ENCODE data around the gene PALM. TPM values are rescaled to one million over a fixed set of nuclear protein-coding genes. Genes with fewer than 3 reads are reported as not detected.

PALM gene
- total RNA-seq, 1 donor from 2014 or later = 23.0 TPM

DNA sequence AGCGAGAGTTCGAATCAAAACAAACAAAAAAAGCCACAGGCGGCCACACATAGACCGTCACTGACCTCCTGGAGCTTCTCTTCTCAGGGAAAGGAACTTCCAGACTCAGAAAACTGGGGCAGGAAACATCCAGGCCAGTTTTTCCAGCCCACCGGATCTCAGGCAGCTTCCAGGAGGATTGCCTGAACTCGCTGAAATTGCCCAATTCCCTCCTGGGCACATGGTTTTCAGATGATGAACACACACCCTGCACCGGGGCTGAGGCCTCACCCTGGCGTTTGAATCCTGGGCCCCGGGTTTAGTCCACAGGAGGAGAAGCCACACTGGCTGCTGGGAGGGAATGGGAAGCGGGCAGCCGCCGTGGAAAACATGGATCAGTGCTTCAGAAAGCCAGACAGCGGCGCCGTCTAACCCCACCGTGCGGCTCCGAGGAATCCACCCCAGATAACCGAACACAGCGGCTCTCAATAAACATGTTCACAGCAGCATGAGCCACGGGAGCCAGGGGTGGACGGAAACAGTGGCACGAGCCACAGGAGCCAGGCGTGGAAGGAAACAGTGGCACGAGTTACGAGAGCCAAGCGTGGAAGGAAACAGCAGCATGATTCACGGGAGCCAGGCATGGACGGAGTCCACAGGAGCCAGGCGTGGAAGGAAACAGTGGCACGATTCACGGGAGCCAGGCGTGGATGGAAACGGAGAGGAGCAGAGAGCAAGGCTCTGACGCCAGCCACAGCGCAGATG, 70.3 kb downstream of the PALM start:
- DNase-seq (ENCODE audit: low read depth, low spot score) = no peak

- no peak for DNase-seq (ENCODE audit: low read depth, low spot score)
These were observed 72.2 kb downstream of the PALM start for GRCh38 chr19:780935-781334.

- DNase-seq (ENCODE audit: low read depth, low spot score) = no peak
These were observed 73.1 kb downstream of the PALM start for GRCh38 chr19:781800-782184.

- DNase-seq (ENCODE audit: low read depth, low spot score) = peak; percentile 60
These were observed 73.6 kb downstream of the PALM start for GRCh38 chr19:782185-782877.

DNA sequence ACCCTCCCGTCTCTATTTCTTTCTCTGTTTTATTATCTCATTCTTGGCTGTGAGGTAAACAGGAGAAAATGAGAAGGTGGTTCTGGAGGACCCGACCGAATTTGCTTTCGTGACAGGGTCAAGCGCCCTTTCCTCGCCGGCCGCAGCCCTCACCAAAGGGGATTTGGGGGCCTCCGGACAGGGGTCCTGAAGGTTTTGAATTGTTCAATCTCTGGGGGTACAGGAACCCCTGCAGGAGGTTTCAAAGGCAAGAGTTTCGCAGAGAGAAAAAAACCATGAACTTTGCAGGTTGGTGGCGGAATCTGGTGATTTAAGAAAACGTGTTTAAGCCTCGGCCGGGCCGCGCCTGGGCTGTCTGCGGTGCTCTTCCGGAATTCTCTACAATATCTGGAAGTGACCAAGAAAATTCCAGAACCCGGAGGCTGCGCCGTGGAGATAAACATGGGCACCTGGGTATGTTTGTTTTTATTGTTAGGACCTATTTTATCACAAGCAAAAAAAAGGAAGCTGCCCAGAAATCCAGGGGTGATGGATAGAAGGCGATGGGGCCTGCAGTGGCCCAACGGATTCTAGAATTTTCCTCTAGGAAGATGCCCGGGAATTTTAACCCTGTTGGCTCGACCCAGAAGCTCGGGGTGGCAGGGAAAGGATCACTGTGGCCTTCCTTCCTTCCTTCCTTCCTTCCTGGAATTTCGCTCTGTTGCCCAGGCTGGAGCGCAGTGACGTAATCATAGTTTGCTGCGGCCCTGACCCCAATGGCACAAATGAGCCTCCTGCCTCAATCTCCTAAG, 74.3 kb downstream of the PALM start:
- DNase-seq (ENCODE audit: low read depth, low spot score) = peak; percentile 75

GRCh38 chr19:784541-784940, 75.8 kb downstream of the PALM start:
- DNase-seq (ENCODE audit: low read depth, low spot score) = no peak

DNA sequence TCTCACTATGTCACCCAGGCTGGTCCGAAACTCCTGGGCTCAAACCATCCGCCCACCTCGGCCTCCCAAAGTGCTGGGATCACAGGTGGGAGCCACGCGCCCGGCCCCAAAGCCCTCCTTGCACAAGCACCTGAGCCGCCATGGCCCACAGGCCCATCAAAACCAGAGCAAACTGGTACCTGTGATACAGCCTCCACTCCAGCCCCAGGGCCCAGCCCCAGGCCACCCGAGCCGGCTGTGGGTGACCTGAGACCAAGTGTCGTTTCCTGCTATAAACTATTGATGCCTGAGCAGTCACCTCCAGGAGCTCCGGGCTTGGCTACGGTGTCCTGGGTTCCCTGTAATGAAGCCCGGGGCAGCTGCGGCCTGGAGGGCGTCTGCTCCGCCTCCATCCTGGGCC, 78.8 kb downstream of the PALM start:
- no peak for DNase-seq (ENCODE audit: low read depth, low spot score)

GRCh38 chr19:788686-788982, 79.9 kb downstream of the PALM start:
- DNase-seq (ENCODE audit: low read depth, low spot score) = no peak

GRCh38 chr19:788983-789700, 80.4 kb downstream of the PALM start:
- no peak for DNase-seq (ENCODE audit: low read depth, low spot score)

DNA sequence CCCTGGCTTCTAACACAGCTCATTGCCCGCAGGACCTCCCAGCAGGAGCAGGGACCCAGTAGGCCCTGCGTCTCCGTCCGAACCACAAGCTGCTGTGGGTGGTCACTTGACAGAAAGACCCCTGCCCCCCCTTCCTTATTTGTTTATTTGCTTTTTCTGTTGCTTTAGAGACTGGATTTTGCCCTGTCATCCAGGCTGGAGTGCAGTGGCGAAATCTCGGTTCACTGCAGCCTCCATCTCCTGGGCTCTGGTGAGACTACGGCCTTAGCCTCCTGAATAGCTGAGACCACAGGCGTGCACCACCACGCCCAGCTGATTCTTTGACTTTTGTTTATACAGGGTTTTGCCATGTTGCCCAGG, 80.9 kb downstream of the PALM start:
- no peak for DNase-seq (ENCODE audit: low read depth, low spot score)

- no peak for DNase-seq (ENCODE audit: low read depth, low spot score)
These were observed 82.4 kb downstream of the PALM start for GRCh38 chr19:791007-791566.

DNA sequence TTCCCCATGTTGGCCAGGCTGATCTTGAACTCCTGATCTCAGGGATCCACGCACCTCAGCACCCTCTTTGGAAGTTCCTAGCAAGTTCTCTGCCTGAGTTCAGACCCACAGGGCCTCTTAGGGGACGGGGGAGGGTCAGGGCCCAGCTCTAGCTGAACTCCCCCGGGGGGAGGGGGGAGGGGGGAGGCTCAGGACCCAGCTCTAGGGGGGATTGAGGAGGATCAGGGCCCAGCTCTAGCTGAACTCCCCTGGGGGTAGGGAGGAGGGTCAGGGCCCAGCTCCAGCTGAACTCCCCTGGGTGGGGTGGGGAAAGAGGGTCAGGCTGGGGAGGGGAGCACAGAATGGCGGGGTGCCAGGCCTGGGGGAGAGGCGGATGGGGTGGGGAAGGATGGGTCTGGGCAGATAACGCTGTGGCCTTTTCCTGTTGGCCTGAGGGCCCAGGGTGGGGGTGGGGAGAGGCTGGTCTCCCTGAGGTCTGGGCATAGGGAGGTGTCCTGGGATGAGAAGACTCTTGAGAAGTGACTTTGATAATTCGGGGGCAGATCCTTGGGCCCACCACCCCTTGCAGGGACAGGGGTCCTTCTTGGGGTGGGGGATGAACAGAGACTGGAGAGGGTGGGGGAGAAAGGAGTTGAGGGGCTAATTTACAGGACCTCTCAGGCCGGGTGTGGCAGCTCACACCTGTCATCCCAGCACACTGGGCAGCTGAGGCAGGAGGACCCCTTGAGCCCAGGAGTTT, 83.0 kb downstream of the PALM start:
- no peak for DNase-seq (ENCODE audit: low read depth, low spot score)

GRCh38 chr19:792306-792885, 83.7 kb downstream of the PALM start:
- no peak for DNase-seq (ENCODE audit: low read depth, low spot score)

- DNase-seq (ENCODE audit: low read depth, low spot score) = no peak
These were observed 85.1 kb downstream of the PALM start for GRCh38 chr19:793806-794205.

DNA sequence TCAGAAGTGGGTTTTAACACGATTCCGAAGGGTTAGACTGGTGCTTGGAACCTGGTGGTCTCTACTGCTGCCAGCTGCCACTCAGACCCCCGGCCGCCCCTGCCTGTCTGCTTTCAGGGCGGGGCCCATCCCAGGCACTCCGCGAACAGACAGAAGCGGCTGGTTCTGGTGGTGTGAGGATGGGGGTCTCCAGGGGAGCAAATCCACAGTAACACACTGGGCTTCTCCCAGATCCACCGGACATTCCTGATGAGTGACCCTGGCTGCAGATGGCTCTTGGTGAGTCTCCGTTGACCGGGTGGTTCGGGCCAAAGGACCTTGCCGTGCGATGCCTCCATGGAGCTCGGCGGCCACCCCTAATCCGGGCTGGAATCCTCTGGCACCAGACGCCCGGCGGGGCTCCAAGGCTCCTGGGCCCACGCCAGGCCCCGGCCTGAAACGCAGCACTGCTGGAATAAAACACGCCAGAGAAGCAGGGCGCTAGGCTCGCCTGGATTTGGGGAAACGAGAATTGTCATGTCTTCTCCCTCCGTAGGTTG, 86.4 kb downstream of the PALM start:
- DNase-seq (ENCODE audit: low read depth, low spot score) = no peak

- no peak for DNase-seq (ENCODE audit: low read depth, low spot score)
These were observed 87.2 kb downstream of the PALM start for GRCh38 chr19:795691-796581.

DNA sequence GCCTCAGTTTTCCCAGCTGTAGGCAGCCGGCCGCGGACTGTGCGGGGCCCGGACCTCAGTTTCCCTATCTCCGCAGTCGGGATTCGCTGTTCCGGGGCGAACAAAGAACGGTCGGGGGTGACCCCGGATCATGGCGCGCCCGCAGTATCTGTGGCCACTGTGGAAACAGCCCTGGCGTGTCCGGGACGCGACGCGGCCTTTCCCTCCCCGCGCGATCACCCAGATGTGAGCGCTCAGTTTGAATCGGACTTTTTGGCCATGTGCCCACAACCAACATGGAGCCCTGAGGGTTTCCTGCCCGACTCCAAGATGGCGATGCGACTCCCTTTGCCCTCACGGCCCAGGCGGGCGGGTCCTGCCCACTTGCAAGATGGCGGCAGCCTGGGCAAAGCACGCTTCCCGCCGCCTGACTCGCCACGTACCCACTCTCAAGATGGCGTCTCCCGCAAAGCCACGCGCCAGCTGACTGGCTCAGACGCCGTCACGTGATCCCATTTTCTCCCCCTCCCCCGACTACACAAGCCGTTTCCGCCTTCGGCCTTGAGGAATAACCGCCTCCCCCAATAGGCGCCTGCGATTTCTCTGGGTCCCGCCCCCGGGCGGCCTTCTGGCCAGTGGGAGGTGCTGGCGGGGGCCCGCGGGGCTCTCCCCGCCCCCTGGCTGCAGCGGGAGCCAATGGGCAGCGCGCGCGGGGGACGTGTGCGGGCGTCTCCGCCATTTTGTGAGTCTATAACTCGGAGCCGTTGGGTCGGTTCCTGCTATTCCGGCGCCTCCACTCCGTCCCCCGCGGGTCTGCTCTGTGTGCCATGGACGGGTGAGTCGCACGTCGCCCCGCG, 88.2 kb downstream of the PALM start, which contains the start of gene PTBP1:
Gene PTBP1, plus strand, starts transcription at position 761 of the 836 bp plus-strand sequence. Its CDS starts 46 bp downstream, at position 807.
- peak; percentile 100 for DNase-seq (ENCODE audit: low read depth, low spot score)

Measured in pulmonary artery endothelial cell (primary cell).